Pancreas (tissue), 10 donors: ENCODE measurements around the gene NELFCD. TPM values are rescaled to one million over a fixed set of nuclear protein-coding genes. Genes with fewer than 3 reads are reported as not detected.
"Not testable (repeated sequence)": the region's sequence is repeated elsewhere in the genome, so short reads cannot be mapped to it uniquely, and the experiment has no call there.

ENCODE experiments used
- ATAC-seq, 4 donors: fragments of 200-7000 bp; cut with Tn5 transposase; one replicate each; pipeline versions ENCODE4 v1.8.0 to v1.9.1; 2020; ENCODE audit warnings: mild to moderate bottlenecking in 4 of 4, moderate library complexity in 4 of 4
- DNase-seq, 6 donors: peaks; one replicate each; pipeline ENCODE4 v3.0.0-alpha.2; 2020
- FAIRE-seq: peaks from 2 replicates; lab custom pipeline; 2012; peaks lifted over from hg19 to GRCh38; lab: Jason Lieb, UNC
- H3K27ac ChIP-seq, 4 donors: fragments of 200-600 bp; sonication (generic); 1 replicate in 3 of 4; 2 replicates in 1 of 4; pipeline versions ENCODE4 v1.5.0 to v1.8.0; 2020
- H3K27me3 ChIP-seq, 4 donors: fragments of 200-600 bp; one replicate each; pipeline ENCODE4 v1.8.0; 2021
- H3K36me3 ChIP-seq, 3 donors: fragments of 200-600 bp; sonication (generic) in 1 of 3; one replicate each; pipeline versions ENCODE4 v1.5.0 to v1.8.0; 2020 to 2021
- H3K4me1 ChIP-seq, 3 donors: fragments of 200-600 bp; one replicate each; pipeline ENCODE4 v1.8.0; 2021
- H3K4me3 ChIP-seq, 4 donors: fragments of 200-600 bp; sonication (generic) in 2 of 4; one replicate each; pipeline versions ENCODE4 v1.5.0 to v1.8.0; 2020 to 2021
- H3K9me3 ChIP-seq, 4 donors: fragments of 200-600 bp; one replicate each; pipeline ENCODE4 v1.8.0; 2021
- WGBS, 2 donors: extraction: QIAGEN DNeasy Blood & Tissue Kit; methylation state at CpG; one replicate each; pipeline ENCODE4 v1.1.7; 2013; 5-methylcytosine and 5-hydroxymethylcytosine counted together
- intact Hi-C, 3 donors: fragments of 100-400 bp; cut with DNase I; formaldehyde crosslinking; loops; one replicate each; pipeline versions ENCODE4 v1.11.1 to v1.14.2; 2022
- polyA plus RNA-seq, 2 donors: library from polyadenylated mRNA; stranded (reverse); fragments of 200-250 nt; gene quantifications; one replicate each; pipeline ENCODE4 v1.2.3, GENCODE V29; 2013
- total RNA-seq, 6 donors: library from RNA; stranded (reverse); fragmentation: NEBNext Ultra II Directional in 4 of 6; extraction: Animal tissue kit (Norgen Biotek cat#: 25700) in 4 of 6; gene quantifications; one replicate each; pipeline versions ENCODE4 v1.2.1 to v1.2.4, GENCODE V29; 2021 to 2023
- TF ChIP-seq, protein P1 (sequence below), 4 donors: fragments of 200-600 bp; sonication (generic) in 3 of 4; IDR thresholded peaks; one replicate each; pipeline versions ENCODE4 v1.5.0 to v1.8.0; 2021; ENCODE audit warnings: antibody characterized with exemption in 4 of 4
- donor health status: healthy with polysubstance abuse.
- donor health status: DM: no; HTN: no; CAD: no; lungs with moderate emphysema.
- donor health status: DM: no; HTN: no; CAD: no.
- donor health status: control.
- donor health status: control.
- donor health status: Bipolar disorder and iron deficiency.
- donor health status: DM: yes; HTN: yes; CAD: no.
- donor health status: DM: no; HTN: no; CAD: no.
- donor health status: DM: no; HTN: no; CAD: no.
- donor health status: DM: yes; HTN: yes; CAD: no.

Gene NELFCD
- total and polyA plus RNA-seq, 8 donors: 17.3 to 66.4 (median 29.4) TPM

DNA sequence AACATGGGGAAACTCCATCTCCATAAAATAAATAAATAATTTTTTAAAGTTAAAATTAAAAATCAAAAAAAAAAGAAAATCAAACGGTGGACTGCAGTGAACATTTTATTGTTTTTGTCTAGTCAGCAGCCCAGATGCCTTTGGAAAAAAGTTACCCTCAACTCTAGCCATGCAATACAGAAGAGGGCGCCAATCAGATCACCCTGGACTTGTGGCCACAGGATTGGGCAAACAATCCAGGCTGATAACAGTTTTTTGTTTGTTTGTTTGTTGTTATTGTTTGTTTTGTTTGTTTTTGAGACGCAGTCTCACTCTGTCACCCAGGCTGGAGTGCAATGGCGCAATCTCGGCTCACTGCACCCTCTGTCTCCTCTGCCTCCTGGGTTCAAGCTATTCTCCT, 30.5 kb upstream of the NELFCD start:
- WGBS, 2 donors: 75 to 79% methylated on average over 5 of the region's 5 CpGs
- H3K4me3 ChIP-seq: no peak overlapping the region
- FAIRE-seq (no peak), DNase-seq (no peak), ATAC-seq (no peak)
- no peaks in the 10 kb centered on the region for H3K4me1 ChIP-seq
- TF ChIP-seq, protein P1, sequence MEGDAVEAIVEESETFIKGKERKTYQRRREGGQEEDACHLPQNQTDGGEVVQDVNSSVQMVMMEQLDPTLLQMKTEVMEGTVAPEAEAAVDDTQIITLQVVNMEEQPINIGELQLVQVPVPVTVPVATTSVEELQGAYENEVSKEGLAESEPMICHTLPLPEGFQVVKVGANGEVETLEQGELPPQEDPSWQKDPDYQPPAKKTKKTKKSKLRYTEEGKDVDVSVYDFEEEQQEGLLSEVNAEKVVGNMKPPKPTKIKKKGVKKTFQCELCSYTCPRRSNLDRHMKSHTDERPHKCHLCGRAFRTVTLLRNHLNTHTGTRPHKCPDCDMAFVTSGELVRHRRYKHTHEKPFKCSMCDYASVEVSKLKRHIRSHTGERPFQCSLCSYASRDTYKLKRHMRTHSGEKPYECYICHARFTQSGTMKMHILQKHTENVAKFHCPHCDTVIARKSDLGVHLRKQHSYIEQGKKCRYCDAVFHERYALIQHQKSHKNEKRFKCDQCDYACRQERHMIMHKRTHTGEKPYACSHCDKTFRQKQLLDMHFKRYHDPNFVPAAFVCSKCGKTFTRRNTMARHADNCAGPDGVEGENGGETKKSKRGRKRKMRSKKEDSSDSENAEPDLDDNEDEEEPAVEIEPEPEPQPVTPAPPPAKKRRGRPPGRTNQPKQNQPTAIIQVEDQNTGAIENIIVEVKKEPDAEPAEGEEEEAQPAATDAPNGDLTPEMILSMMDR (IDR thresholded peaks at IDR 0.05): no peak
- H3K9me3 ChIP-seq: no peaks in the 10 kb centered on the region
- H3K27ac ChIP-seq: no peak overlapping the region
- H3K27me3 ChIP-seq: no peaks in the 10 kb centered on the region
- intact Hi-C loops: no loop called here
- H3K36me3 ChIP-seq: no peaks in the 10 kb centered on the region

DNA sequence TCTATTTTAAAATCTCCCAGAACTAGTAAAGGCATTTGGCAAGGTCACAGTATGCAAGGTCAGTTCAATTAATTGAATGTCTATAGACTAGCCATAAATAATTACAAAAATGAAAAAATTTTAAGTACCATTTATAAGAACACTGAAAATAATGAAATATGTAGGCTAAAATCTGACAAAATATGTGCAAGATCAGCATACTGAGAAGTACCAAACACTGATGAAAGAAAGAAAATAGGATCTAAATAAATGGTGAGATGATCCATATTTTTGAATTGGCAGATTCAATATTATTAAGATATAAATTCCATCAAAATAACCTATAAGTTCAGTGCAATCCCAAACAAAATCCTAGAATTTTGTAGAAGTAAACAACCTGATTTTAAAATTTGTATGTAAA, 28.0 kb upstream of the NELFCD start:
- Histone ChIP-seq H3K36me3 (no peaks in the 10 kb centered on the region), H3K27ac (no peak overlapping the region), H3K4me1 (no peaks in the 10 kb centered on the region), H3K4me3 (no peak overlapping the region), H3K9me3 (no peaks in the 10 kb centered on the region), H3K27me3 (no peaks in the 10 kb centered on the region)
- DNase-seq: no peak
- intact Hi-C loops: no loop called here
- TF ChIP-seq, protein P1 (IDR thresholded peaks at IDR 0.05): no peak
- ATAC-seq: no peak
- FAIRE-seq: no peak

DNA sequence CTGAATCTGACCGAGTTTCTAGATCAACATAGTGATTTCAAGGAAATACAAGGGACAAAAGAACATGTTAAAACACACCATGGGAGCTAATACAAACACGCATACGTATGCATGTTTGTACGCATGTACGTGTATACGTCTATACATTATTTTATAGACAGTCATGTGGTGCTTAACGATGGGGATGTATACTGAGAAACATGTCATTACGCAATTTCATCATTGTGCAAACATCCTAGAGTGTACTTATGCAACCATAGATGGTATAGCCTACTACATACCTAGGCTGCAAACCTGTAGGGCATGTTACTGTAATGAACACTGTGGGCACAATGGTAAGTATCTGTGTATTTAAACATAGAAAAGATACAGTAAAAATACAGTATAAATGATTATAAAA, 25.0 kb upstream of the NELFCD start:
- DNase-seq: no peak
- H3K4me3 ChIP-seq: no peak overlapping the region
- no peaks in the 10 kb centered on the region for H3K27me3 ChIP-seq
- no peak overlapping the region for H3K27ac ChIP-seq
- ATAC-seq: no peak
- WGBS, 2 donors: 83% methylated on average over 8 of the region's 8 CpGs
- H3K36me3 ChIP-seq: no peaks in the 10 kb centered on the region
- TF ChIP-seq, protein P1 (IDR thresholded peaks at IDR 0.05): no peak
- no peaks in the 10 kb centered on the region for H3K9me3 ChIP-seq
- intact Hi-C loops: no loop called here
- no peaks in the 10 kb centered on the region for H3K4me1 ChIP-seq
- FAIRE-seq: no peak

DNA sequence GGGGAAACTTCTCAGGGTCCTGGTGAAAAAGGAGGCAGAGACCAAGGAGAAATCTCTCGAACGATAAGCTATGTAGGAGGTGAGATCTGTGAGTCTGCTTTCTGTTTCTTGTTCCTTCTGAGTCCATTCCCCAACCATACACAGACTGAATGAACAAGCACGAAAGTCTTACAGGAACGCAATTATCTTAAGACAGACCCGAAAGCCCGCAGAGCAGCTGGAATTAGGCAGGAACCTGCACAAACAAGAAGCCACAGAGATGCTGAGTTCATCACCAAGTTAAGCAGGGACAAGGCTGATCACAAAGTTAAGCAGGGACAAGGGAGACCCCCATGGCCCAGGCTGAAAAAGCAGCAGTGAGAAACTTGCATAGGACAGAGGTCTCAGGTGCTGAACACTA, 21.4 kb upstream of the NELFCD start:
- no peaks in the 10 kb centered on the region for H3K27me3 ChIP-seq
- no peak overlapping the region for H3K27ac ChIP-seq
- FAIRE-seq: no peak
- no peak for DNase-seq
- no peaks in the 10 kb centered on the region for H3K4me1 ChIP-seq
- ATAC-seq: no peak
- TF ChIP-seq, protein P1 (IDR thresholded peaks at IDR 0.05): no peak
- intact Hi-C loops: no loop called here
- H3K9me3 ChIP-seq: no peaks in the 10 kb centered on the region
- H3K36me3 ChIP-seq: no peaks in the 10 kb centered on the region
- 64 to 70% methylated on average over 6 of the region's 6 CpGs for WGBS, 2 donors
- H3K4me3 ChIP-seq: no peak overlapping the region

DNA sequence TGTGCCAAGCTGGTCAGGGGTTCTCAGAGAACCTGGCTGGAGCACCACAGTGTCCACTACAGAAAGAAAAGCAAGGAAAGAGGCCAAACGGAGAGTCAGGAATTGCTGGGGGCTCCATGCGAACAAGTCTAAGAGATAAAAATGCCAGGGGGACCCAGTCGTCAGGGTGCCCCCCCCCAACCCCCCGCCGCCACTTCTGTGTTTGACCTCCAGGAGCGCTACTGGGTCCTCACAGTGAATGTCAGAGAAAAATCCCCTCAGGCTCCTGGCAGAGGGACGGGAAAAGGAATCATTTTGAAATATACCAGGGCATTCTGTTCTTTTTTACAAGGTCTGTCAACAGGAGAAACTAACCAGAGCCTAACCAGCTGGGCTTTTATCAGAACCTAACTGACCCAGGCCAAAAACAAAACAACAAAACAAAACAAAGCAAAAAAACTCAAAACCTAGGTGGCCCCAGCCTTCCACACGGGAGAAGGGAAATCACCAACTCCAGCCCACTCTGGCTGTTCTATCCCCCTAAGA, 17.9 kb upstream of the NELFCD start:
- no peak overlapping the region for H3K27ac ChIP-seq
- intact Hi-C loops: no loop called here
- FAIRE-seq (no peak), DNase-seq (no peak), ATAC-seq (no peak)
- no peaks in the 10 kb centered on the region for H3K27me3 ChIP-seq
- WGBS, 2 donors: 55 to 65% methylated on average over 8 of the region's 8 CpGs
- TF ChIP-seq, protein P1 (IDR thresholded peaks at IDR 0.05): no peak
- no peaks in the 10 kb centered on the region for H3K4me1 ChIP-seq
- H3K36me3 ChIP-seq: no peaks in the 10 kb centered on the region
- H3K4me3 ChIP-seq: no peak overlapping the region
- no peaks in the 10 kb centered on the region for H3K9me3 ChIP-seq

DNA sequence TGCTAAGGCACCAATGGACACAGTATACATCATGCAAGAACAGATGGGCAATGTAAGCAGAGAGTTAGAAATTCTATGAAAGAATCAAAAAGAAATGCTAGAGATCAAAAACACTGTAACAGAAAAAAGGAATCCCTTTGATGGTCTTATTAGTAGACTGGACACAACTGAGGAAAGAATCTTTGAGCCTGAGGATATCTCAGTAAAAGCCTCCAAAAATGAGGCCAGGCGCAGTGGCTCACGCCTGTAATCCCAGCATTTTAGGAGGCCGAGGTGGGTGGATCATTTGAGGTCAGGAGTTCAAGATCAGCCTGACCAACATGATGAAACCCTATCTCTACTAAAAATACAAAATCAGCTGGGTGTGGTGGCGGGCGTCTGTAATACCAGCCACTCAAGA, 17.1 kb upstream of the NELFCD start:
- H3K4me1 ChIP-seq, FAIRE-seq, DNase-seq, H3K27me3 ChIP-seq, H3K9me3 ChIP-seq, H3K27ac ChIP-seq, intact Hi-C loops, H3K36me3 ChIP-seq, ATAC-seq, H3K4me3 ChIP-seq: not testable (repeated sequence)
- WGBS, 2 donors: 84 to 87% methylated on average over 5 of the region's 5 CpGs
